IPS DF 6.9 (cell line): ENCODE measurements around the gene TTC7B.

Source experiments
- DNase-seq: peaks from one replicate; pipeline ENCODE4 v3.0.0-alpha.2; 2013; ENCODE audit warnings: low read depth, low spot score
- H3K27ac ChIP-seq: one replicate; pipeline ENCODE4 v1.5.1; 2013; ENCODE audit warnings: low read length, control low read depth
- H3K27me3 ChIP-seq: 2 replicates; pipeline ENCODE4 v1.6.1; 2013; ENCODE audit warnings: mild to moderate bottlenecking, low read length; ENCODE audit not compliant: control insufficient read depth, insufficient read depth
- H3K36me3 ChIP-seq: 2 replicates; pipeline ENCODE4 v1.6.1; 2013; ENCODE audit warnings: low read length; ENCODE audit not compliant: control insufficient read depth, insufficient read depth
- H3K4me1 ChIP-seq: 2 replicates; pipeline ENCODE4 v1.6.1; 2013; ENCODE audit warnings: low read length; ENCODE audit not compliant: control insufficient read depth, insufficient read depth
- H3K4me3 ChIP-seq: 2 replicates; pipeline ENCODE4 v1.5.1; 2013; ENCODE audit warnings: mild to moderate bottlenecking, low read length
- H3K9me3 ChIP-seq: 2 replicates; pipeline ENCODE4 v1.6.1; 2013; ENCODE audit warnings: low read length, inconsistent platforms; ENCODE audit not compliant: control insufficient read depth, insufficient read depth
- WGBS: extraction: QIAGEN DNeasy Blood & Tissue Kit; methylation state at CpG from one replicate; pipeline ENCODE4 v1.1.7; 2013; ENCODE audit warnings: mixed read lengths, missing lambda C conversion rate; ENCODE audit not compliant: insufficient read length, insufficient coverage; 5-methylcytosine and 5-hydroxymethylcytosine counted together

TTC7B gene

DNA sequence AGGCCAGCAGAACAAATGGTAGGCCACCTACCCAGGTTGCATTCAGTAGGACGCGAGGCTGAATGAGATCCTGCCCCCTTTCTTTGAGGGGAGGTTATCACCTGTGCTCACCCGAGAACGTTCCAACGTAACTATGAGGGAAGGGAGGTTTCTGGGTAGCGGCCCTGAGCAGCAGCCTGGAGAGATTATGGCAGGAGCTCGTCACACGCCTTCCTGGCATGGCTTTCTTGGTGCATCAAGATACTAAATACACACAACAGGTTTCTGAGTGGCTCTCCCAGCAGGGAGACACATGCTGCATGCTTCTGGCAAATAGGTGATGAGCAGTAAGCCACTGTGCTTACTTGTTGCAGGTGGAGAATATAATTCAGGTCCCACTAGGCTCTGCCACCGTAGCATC is 271.7 kb downstream of the TTC7B start:
- no peak for DNase-seq
- H3K36me3 ChIP-seq, result no peaks in the 10 kb centered on the region
- no peak overlapping the region for H3K27ac ChIP-seq
- H3K4me1 ChIP-seq, result peaks cover 5% of the 10 kb centered on the region
- no CpG with 5 or more reads among the region's 9 CpGs for WGBS
- H3K27me3 ChIP-seq, result no peaks in the 10 kb centered on the region
- no peak overlapping the region for H3K4me3 ChIP-seq
- no peaks in the 10 kb centered on the region for H3K9me3 ChIP-seq

DNA sequence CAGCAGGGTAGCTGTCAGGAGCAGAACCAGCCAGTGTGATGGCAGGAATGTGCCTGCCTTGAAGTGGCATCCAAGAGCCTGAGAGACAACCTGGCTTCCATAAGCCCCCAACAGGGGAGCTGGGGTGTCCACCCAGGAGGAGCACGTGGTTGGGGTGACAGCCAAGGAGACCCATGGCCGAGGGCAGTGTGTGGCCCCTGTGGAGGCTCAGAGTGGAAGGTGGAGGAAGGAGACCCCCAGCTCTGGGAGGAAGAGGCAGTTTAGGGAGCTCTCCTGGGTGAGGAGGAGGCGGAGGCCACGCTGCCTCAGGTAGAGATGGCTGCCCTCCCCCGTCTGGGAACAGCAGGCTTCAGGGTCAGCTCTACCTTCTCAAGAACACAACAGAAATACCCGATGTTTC is 272.4 kb downstream of the TTC7B start:
- H3K27ac ChIP-seq, result no peak overlapping the region
- no CpG with 5 or more reads among the region's 6 CpGs for WGBS

DNA sequence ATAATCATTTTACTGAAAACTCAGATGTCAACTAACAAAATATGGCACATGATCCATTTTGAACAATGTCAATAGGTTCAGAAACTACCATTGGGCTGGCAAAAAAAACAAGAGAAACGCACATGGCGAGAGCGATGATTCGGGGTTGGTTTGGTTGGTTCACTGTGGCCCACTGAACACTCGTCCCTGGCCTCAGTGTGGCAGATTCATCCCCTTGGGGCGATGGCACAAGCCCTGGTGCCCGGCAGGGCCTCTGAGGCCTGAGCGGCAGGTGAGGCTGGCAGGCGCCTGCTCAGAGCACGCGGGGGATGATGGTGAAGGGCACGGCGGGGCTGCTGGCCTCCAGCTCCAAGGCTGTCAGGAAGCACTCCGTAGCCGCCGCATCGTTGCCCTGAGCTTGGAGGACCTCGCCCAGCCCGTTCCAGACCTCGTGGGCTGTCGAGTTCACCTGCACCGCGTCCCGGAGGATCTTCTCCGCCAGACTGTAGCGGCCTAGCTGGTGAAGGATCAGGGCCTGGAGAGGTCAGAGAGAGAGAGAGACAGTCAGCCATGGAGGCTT is 275.1 kb downstream of the TTC7B start:
- Histone ChIP-seq H3K36me3 (no peaks in the 10 kb centered on the region), H3K4me3 (no peak overlapping the region), H3K4me1 (no peaks in the 10 kb centered on the region; the same call in 1 of the 2 replicates), H3K9me3 (no peaks in the 10 kb centered on the region), H3K27me3 (no peaks in the 10 kb centered on the region), H3K27ac (no peak overlapping the region)
- WGBS, result no CpG with 5 or more reads among the region's 26 CpGs
- DNase-seq, result no peak

More for the DNA sequence above, 272.4 kb downstream of the TTC7B start:
- no peaks in the 10 kb centered on the region for H3K9me3 ChIP-seq
- H3K27me3 ChIP-seq, result no peaks in the 10 kb centered on the region
- H3K4me1 ChIP-seq, result peaks cover 5% of the 10 kb centered on the region
- H3K36me3 ChIP-seq, result no peaks in the 10 kb centered on the region
- H3K4me3 ChIP-seq, result no peak overlapping the region
- no peak for DNase-seq

DNA sequence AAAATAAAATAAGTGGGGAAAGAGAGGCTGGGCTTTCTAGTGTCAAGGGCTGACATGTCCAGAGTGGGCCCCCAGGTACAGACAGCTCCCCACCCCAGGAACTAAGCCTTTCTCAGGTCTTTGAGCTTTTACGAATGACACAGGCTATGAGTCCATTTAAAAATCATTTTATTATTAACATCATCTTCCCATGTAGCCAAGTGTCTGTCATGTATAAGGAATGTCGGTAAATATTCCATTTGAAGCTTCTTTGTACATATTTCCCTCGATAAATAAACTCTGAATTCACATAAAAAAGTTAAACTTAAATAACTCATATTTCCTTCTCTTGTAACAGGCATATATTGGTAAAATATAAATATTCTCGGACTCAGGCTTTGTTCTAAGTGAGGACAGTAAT is 275.8 kb downstream of the TTC7B start:
- DNase-seq, result no peak
- Histone ChIP-seq H3K4me3 (no peak overlapping the region), H3K27ac (no peak overlapping the region), H3K4me1 (no peaks in the 10 kb centered on the region; the same call in 1 of the 2 replicates), H3K9me3 (no peaks in the 10 kb centered on the region), H3K36me3 (no peaks in the 10 kb centered on the region), H3K27me3 (no peaks in the 10 kb centered on the region)
- WGBS, result 100% methylated on average over 1 of the region's 4 CpGs

DNA sequence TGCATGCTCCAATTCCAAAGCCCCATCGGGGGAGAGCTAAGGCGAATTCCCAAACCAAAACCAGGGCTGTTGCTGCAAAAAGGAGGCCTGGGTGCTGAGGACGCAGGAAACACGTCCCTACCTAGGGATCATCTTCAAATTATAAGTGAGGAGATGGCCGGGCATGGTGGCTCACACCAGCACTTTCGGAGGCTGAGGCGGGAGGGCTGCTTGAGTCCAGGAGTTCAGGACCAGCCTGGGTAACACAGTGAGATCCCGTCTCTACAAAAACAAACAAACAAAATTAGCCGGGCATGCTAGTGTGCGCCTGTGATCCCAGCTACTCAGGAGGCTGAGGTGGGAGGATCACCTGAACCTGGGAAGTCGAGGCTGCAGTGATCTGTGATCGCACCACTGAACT is 276.2 kb downstream of the TTC7B start:
- WGBS, result no CpG with 5 or more reads among the region's 12 CpGs

DNA sequence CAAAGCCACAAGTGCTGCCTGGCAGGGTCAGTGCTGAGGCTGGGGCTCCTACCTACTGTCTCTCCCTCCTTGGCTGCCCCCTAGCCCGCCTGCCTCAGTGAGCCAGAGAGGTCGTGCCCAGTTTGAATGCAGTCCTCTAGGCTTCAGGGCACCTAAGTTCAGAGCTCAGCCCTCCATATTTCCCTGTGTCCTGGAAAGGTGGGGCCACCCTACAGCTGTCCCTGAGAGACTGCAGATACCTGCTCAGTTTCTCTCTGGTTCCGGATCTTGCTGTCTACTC is 276.8 kb downstream of the TTC7B start:
- no peaks in the 10 kb centered on the region for H3K9me3 ChIP-seq
- WGBS, result no CpG with 5 or more reads among the region's 3 CpGs
- no peaks in the 10 kb centered on the region for H3K27me3 ChIP-seq
- no peak overlapping the region for H3K27ac ChIP-seq
- H3K36me3 ChIP-seq, result no peaks in the 10 kb centered on the region
- H3K4me1 ChIP-seq, result no peaks in the 10 kb centered on the region; the same call in 1 of the 2 replicates
- no peak for DNase-seq
- no peak overlapping the region for H3K4me3 ChIP-seq

More for the DNA sequence above, 276.2 kb downstream of the TTC7B start:
- no peak for DNase-seq
- Histone ChIP-seq H3K36me3 (no peaks in the 10 kb centered on the region), H3K27ac (no peak overlapping the region), H3K9me3 (no peaks in the 10 kb centered on the region), H3K27me3 (no peaks in the 10 kb centered on the region), H3K4me3 (no peak overlapping the region), H3K4me1 (no peaks in the 10 kb centered on the region; the same call in 1 of the 2 replicates)

DNA sequence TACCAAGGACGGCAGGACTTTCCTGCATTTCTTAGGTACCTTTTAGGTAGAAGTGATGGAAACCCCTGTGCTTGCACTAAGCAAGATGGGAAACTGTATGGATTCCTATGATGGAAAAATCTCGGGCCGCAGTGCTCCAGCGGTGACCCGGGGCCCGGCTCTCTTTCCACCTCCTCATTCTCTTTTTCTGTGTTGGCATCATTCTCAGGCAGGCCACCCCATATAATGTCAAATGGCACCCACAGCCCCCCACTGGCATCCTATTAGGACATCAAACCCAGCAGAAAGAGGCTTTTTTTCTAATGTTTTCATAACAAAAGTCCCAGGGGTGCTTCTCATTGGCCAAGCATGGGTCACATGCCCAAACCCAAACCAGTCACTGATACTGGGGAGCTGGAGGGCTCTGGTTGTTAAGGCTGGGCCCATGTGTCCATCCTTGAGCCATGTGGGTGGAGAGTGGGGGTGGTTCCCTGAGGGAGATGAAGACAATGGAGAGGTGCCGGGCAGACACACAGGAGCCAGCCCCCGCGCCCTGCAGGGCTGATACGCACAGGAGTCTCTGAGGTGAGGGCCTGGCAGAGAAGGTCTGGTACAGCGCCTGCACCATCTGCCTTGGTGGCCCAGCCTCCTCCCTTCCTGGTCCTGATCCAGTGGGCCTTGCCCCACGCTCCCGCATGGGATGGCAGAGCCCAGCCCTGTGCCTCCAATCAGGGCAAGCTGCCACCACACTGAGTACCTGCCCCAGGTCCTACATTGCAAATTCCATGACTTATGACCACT is 277.3 kb downstream of the TTC7B start:
- DNase-seq, result no peak
- no CpG with 5 or more reads among the region's 13 CpGs for WGBS
- no peaks in the 10 kb centered on the region; the same call in 1 of the 2 replicates for H3K4me1 ChIP-seq
- no peaks in the 10 kb centered on the region for H3K27me3 ChIP-seq
- no peak overlapping the region for H3K27ac ChIP-seq
- no peaks in the 10 kb centered on the region for H3K36me3 ChIP-seq
- H3K9me3 ChIP-seq, result no peaks in the 10 kb centered on the region
- no peak overlapping the region for H3K4me3 ChIP-seq

DNA sequence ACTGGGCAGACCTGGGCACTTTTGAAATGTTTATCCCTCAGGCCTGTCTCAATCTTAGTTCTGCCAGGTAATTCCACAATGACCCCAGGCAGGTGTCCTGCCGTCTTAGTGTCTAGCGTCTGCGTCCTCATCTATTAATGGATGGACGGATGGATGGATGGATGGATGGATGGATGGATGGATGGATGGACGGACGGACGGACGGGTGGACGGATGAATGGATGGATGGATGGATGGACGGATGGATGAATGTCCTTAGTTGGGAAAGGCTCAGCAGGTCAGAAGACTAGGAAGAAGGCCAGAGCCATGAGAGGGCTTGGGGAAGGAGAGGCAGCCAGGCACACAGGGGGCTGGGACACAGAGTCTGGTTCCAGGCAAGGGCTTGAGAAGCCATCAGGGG is 278.1 kb downstream of the TTC7B start:
- Histone ChIP-seq H3K36me3 (no peaks in the 10 kb centered on the region), H3K27me3 (no peaks in the 10 kb centered on the region), H3K9me3 (no peaks in the 10 kb centered on the region), H3K4me3 (no peak overlapping the region), H3K4me1 (no peaks in the 10 kb centered on the region; the same call in 1 of the 2 replicates), H3K27ac (no peak overlapping the region)
- WGBS, result no CpG with 5 or more reads among the region's 10 CpGs
- no peak for DNase-seq

DNA sequence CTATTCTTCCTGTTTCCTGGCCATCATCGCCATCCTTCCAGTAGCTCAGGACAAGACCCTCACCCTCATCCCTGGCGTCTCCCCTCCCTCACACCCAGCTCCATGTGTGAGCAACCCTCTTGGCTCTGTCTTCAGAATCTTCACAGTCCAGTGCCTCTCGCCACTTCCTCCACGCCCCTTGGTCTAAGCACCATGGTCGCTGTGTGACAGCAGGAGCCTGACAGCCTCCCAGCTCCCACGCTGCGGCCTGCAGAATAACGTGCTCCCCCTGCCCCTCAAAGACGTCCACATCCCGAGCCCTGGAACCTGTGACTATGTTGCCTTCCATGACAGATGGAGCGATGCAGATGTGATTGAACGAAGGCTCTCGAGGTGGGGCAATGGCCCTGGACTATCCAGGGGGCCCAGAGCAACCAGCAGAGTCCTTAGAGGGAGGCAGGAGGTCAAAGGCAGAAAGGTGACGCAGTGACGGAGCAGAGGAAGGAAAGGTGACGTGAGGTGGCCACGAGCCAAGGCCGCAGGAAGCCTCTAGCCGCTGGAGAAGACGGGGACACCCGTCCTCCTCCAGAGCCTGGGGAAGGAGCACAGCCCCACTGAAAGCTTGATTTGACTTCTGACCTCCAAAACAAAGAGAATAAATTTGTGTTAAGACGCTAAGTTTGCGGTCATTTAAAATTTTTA is 279.6 kb downstream of the TTC7B start:
- Histone ChIP-seq H3K9me3 (no peaks in the 10 kb centered on the region), H3K27me3 (no peaks in the 10 kb centered on the region), H3K36me3 (no peaks in the 10 kb centered on the region), H3K4me3 (no peak overlapping the region), H3K4me1 (no peaks in the 10 kb centered on the region; the same call in 1 of the 2 replicates), H3K27ac (no peak overlapping the region)
- DNase-seq, result no peak
- no CpG with 5 or more reads among the region's 23 CpGs for WGBS

DNA sequence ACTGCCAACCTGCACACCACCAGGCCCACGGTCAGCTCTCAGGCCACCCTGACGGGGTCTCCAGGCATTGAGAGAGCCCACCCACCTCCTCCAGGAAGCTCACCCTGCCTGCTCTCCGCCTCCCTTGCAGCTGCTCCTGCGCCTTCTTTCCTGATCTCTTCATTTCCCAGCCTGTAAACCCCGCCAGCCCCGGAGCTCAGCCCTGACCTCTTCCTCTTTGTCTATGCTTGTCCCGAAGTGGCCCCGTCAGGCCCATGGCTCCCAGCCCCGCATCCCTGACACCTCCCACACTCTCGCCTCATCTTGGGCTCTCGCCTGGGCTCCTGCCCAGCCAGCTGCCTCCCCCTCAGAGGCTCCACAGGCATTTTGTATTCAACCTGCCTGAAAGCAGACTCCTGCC is 280.1 kb downstream of the TTC7B start:
- H3K27me3 ChIP-seq, result no peaks in the 10 kb centered on the region
- no peaks in the 10 kb centered on the region for H3K36me3 ChIP-seq
- H3K9me3 ChIP-seq, result no peaks in the 10 kb centered on the region
- WGBS, result no CpG with 5 or more reads among the region's 11 CpGs
- H3K4me1 ChIP-seq, result no peaks in the 10 kb centered on the region; the same call in 1 of the 2 replicates
- H3K4me3 ChIP-seq, result no peak overlapping the region
- no peak for DNase-seq
- no peak overlapping the region for H3K27ac ChIP-seq
